Astrocyte (in vitro differentiated cells and primary cell): ENCODE measurements around the gene IGFBP2.

Experiments
- CTCF ChIP-seq: IDR thresholded peaks from 2 replicates; pipeline ENCODE4 v1.5.1; 2011; ENCODE audit warnings: low read depth, mild to moderate bottlenecking, inconsistent platforms, low read length, moderate library complexity; ENCODE audit not compliant: insufficient read depth
- EZH2 ChIP-seq: IDR thresholded peaks from 2 replicates; pipeline ENCODE4 v1.6.1; 2012; ENCODE audit warnings: mild to moderate bottlenecking, low read length, inconsistent platforms; ENCODE audit not compliant: insufficient read depth

- TF ChIP-seq CTCF (no peak), EZH2 (no peak)
Measured at GRCh38 chr2:216648105-216648504, 14.9 kb downstream of the IGFBP2 start.
